K562 (cell line): ENCODE measurements around the gene MAN2A1. TPM values are rescaled to one million over a fixed set of nuclear protein-coding genes. Genes with fewer than 3 reads are reported as not detected.
A peak's percentile ranks its signal among the peaks of the same experiment; 100 is the strongest.

ENCODE experiments used
- BHLHE40 ChIP-seq: IDR thresholded peaks from 2 replicates; pipeline ENCODE4 v1.6.1; 2011; ENCODE audit warnings: low read length, improper control_type of control experiment
- CREB3 ChIP-seq: fragments of 450-650 bp; conservative IDR thresholded peaks from 2 replicates; pipeline ENCODE4 v1.6.1; 2016; ENCODE audit warnings: missing genetic modification characterization, low read depth, mild to moderate bottlenecking, missing compliant biosample characterization, moderate library complexity
- DEAF1 ChIP-seq: fragments of 450-650 bp; formaldehyde crosslinking; IDR thresholded peaks from 2 replicates; pipeline ENCODE4 v1.4.0; 2020; ENCODE audit warnings: mild to moderate bottlenecking, moderate library complexity
- DMBX1 ChIP-seq: fragments of 250-450 bp; sonication (Bioruptor Pico); IDR thresholded peaks from 2 replicates; pipeline ENCODE4 v1.8.0; 2022; ENCODE audit warnings: inconsistent platforms, mild to moderate bottlenecking, moderate library complexity, borderline replicate concordance
- DPF2 ChIP-seq: fragments of 450-650 bp; IDR thresholded peaks from 2 replicates; pipeline ENCODE4 v1.6.1; 2016
- ETV1 ChIP-seq: fragments of 450-650 bp; conservative IDR thresholded peaks from 2 replicates; pipeline ENCODE4 v1.6.1; 2016; ENCODE audit warnings: missing genetic modification characterization, control low read depth, low read depth, missing compliant biosample characterization
- FOS ChIP-seq: IDR thresholded peaks from 3 replicates; pipeline ENCODE4 v1.6.1; 2011; ENCODE audit not compliant: insufficient read length; ENCODE audit errors: extremely low read depth
- HMGXB4 ChIP-seq: sonication (generic); formaldehyde crosslinking; IDR thresholded peaks from 2 replicates; pipeline ENCODE4 v1.8.1; 2023; ENCODE audit warnings: mild to moderate bottlenecking, missing genetic modification reagents
- HSF4 ChIP-seq: fragments of 250-450 bp; sonication (Bioruptor Pico); IDR thresholded peaks from 2 replicates; pipeline ENCODE4 v2.1.2; 2022; ENCODE audit warnings: mild to moderate bottlenecking, moderate library complexity, borderline replicate concordance
- KDM1A ChIP-seq, 2 experiments: fragments of 450-650 bp; IDR thresholded peaks; 2 replicates each; pipeline ENCODE4 v1.6.1; 2016; ENCODE audit warnings: mild to moderate bottlenecking in 2 of 2
- MYC ChIP-seq, 2 experiments: fragments of 250-450 bp in 1 of 2; sonication (Bioruptor Pico) in 1 of 2; IDR thresholded peaks; 2 replicates each; pipeline versions ENCODE4 v1.5.1 to v1.6.1; 2012 to 2021; ENCODE audit warnings: low read depth in 2 of 2, borderline replicate concordance in 1 of 2, improper control_type of control experiment in 1 of 2, low read length in 1 of 2, mild to moderate bottlenecking in 1 of 2, moderate library complexity in 1 of 2
- NCOA1 ChIP-seq: fragments of 450-650 bp; IDR thresholded peaks from 2 replicates; pipeline ENCODE4 v1.6.1; 2016; ENCODE audit warnings: low read depth
- SIX5 ChIP-seq, 2 experiments: IDR thresholded peaks; 2 replicates each; pipeline ENCODE4 v1.6.1; 2011; ENCODE audit warnings: low read length in 2 of 2, borderline replicate concordance in 1 of 2, low read depth in 1 of 2, mild to moderate bottlenecking in 1 of 2, moderate library complexity in 1 of 2; ENCODE audit not compliant: insufficient read depth in 1 of 2
- ZFP1 ChIP-seq: fragments of 450-650 bp; formaldehyde crosslinking; IDR thresholded peaks from 2 replicates; pipeline ENCODE4 v1.4.0; 2020; ENCODE audit warnings: mild to moderate bottlenecking, mixed read lengths
- ZFP91 ChIP-seq: sonication (generic); formaldehyde crosslinking; IDR thresholded peaks from 2 replicates; pipeline ENCODE4 v1.8.0; 2022; ENCODE audit warnings: mild to moderate bottlenecking, missing genetic modification reagents
- ZNF583 ChIP-seq: fragments of 250-450 bp; sonication (Bioruptor Pico); IDR thresholded peaks from 2 replicates; pipeline ENCODE4 v1.4.0; 2020
- polyA plus RNA-seq, 8 experiments: library from polyadenylated mRNA; depleted of rRNA in 4 of 8; stranded (reverse) in 5 of 8; unstranded in 3 of 8; fragments of >200 nt; fragmentation: Nextera tagmentation in 2 of 8; fragmentation: Illumina TruSeq in 1 of 8; extraction: Ambion mirVana in 2 of 8; extraction: Trizol in 1 of 8; gene quantifications; 2 replicates each; pipeline versions ENCODE4 v1.2.1 to v1.2.3, GENCODE V29; 2011 to 2014; ENCODE audit warnings: inconsistent platforms in 1 of 8, missing spikeins in 1 of 8
- total RNA-seq, 7 experiments: library from RNA; depleted of rRNA in 6 of 7; stranded (reverse); fragments of >200 nt in 6 of 7; fragmentation: Illumina TruSeq in 2 of 7; extraction: Trizol in 2 of 7; gene quantifications; 2 replicates each; pipeline versions ENCODE4 v1.2.1 to v1.2.3, GENCODE V29; 2011 to 2021; ENCODE audit warnings: low replicate concordance in 1 of 7
- TF ChIP-seq, protein P1 (sequence below): sonication (generic); formaldehyde crosslinking; IDR thresholded peaks from 2 replicates; pipeline ENCODE4 v1.8.0; 2022; ENCODE audit warnings: mild to moderate bottlenecking, missing genetic modification reagents

MAN2A1 gene
- total and polyA plus RNA-seq, 9 of the 15 experiments (the other 6 are each of a cell fraction or from before 2014, with no cell fraction given): 5.2 to 32.0 (median 19.8) TPM

DNA sequence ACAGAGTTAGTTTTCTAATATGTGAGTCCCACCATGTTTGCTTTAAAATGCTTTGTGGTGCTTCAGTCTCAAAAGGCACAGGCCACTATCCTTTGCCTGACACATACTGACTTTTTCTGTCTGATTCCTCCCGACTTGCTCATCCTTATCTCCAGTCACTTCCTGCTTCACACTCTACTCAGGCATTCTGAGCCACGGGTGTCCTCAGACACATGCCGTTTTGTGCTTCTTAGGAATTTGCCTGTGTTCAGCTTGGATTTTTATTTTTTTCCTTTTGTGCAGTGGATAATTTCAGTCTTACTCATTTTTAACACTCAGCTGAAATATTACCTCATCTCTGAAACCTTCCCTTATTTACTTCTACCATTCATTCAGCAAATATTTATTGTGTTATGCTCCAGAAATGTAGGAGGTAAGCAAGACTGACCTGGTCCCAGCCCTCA, 54.1 kb downstream of the MAN2A1 start (continued):
- no peak for TF ChIP-seq HSF4 (CRISPR knock-in tag)
- no peak for TF ChIP-seq DMBX1
- TF ChIP-seq FOS: no peak
- TF ChIP-seq ZFP1 (CRISPR knock-in tag): no peak
- TF ChIP-seq KDM1A (IDR thresholded peaks at IDR 0.05): peak in 1 of 2 experiments; percentile 7; a peak in 1 of 4 replicates
- TF ChIP-seq HMGXB4: no peak
- no peak for TF ChIP-seq ZNF583 (CRISPR knock-in tag)
- no peak for TF ChIP-seq DEAF1 (CRISPR knock-in tag)
- TF ChIP-seq, protein P1, sequence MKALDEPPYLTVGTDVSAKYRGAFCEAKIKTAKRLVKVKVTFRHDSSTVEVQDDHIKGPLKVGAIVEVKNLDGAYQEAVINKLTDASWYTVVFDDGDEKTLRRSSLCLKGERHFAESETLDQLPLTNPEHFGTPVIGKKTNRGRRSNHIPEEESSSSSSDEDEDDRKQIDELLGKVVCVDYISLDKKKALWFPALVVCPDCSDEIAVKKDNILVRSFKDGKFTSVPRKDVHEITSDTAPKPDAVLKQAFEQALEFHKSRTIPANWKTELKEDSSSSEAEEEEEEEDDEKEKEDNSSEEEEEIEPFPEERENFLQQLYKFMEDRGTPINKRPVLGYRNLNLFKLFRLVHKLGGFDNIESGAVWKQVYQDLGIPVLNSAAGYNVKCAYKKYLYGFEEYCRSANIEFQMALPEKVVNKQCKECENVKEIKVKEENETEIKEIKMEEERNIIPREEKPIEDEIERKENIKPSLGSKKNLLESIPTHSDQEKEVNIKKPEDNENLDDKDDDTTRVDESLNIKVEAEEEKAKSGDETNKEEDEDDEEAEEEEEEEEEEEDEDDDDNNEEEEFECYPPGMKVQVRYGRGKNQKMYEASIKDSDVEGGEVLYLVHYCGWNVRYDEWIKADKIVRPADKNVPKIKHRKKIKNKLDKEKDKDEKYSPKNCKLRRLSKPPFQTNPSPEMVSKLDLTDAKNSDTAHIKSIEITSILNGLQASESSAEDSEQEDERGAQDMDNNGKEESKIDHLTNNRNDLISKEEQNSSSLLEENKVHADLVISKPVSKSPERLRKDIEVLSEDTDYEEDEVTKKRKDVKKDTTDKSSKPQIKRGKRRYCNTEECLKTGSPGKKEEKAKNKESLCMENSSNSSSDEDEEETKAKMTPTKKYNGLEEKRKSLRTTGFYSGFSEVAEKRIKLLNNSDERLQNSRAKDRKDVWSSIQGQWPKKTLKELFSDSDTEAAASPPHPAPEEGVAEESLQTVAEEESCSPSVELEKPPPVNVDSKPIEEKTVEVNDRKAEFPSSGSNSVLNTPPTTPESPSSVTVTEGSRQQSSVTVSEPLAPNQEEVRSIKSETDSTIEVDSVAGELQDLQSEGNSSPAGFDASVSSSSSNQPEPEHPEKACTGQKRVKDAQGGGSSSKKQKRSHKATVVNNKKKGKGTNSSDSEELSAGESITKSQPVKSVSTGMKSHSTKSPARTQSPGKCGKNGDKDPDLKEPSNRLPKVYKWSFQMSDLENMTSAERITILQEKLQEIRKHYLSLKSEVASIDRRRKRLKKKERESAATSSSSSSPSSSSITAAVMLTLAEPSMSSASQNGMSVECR (CRISPR knock-in tag): no peak
- TF ChIP-seq SIX5 (IDR thresholded peaks at IDR 0.05; ENCODE audit: borderline replicate concordance in 1 of 2, insufficient read depth in 1 of 2, low read depth in 1 of 2, low read length in 2 of 2): no peak
- no peak for TF ChIP-seq ZFP91
- TF ChIP-seq NCOA1: no peak
- TF ChIP-seq CREB3 (tag): no peak
- TF ChIP-seq MYC (IDR thresholded peaks at IDR 0.05; ENCODE audit: low read depth, low read length): 0 out of 2 replicates have a peak, but pooled peaks have one; percentile 36
- TF ChIP-seq MYC (CRISPR knock-in tag; IDR thresholded peaks at IDR 0.05; ENCODE audit: borderline replicate concordance, low read depth): no peak
- TF ChIP-seq ETV1: peak; percentile 82
- 0 out of 2 replicates have a peak, but pooled peaks have one; percentile 14 for TF ChIP-seq BHLHE40
- peak; percentile 62 for TF ChIP-seq DPF2
